K562 (cell line): ENCODE data around the gene MAGI1. TPM values are rescaled to one million over a fixed set of nuclear protein-coding genes. Genes with fewer than 3 reads are reported as not detected.

Source experiments
- ATAC-seq: fragments of 200-7000 bp; cut with Tn5 transposase; 3 replicates; pipeline ENCODE4 v1.9.1; 2020; ENCODE audit warnings: moderate library complexity
- BruUV-seq: library from RNA; stranded (reverse); fragments of 400-500 nt; replicated peaks from 2 replicates; lab custom pipeline; 2021; lab: Mats Ljungman, UMichigan
- CTCF ChIA-PET: fragments of 300-600 bp; formaldehyde crosslinking; extraction: SDS; loops from one replicate; lab custom pipeline; 2021; ENCODE audit warnings: low intra/inter-chr PET ratio; lab: Yijun Ruan, JAX
- POLR2A ChIA-PET: fragments of 300-600, 350-650 bp; sonication (Branson Sonifier 250); formaldehyde crosslinking; extraction: SDS; loops from one replicate; lab custom pipeline; 2021; ENCODE audit warnings: antibody characterized with exemption, inconsistent platforms; lab: Yijun Ruan, JAX
- DNase-seq, 4 experiments: peaks; one replicate each; pipeline versions ENCODE4 v3.0.0 to v3.0.0-alpha.2; 2011 to 2018; ENCODE audit warnings: low spot score in 3 of 4, mixed read lengths in 3 of 4; ENCODE audit errors: extremely low read depth in 1 of 4
- FAIRE-seq: peaks from 2 replicates; lab custom pipeline; 2011; peaks lifted over from hg19 to GRCh38; lab: Jason Lieb, UNC
- H2AFZ ChIP-seq: 2 replicates; pipeline ENCODE4 v1.6.0; 2011; ENCODE audit warnings: low read depth, low read length, control low read depth, inconsistent platforms
- H3K27ac ChIP-seq: fragments of 200-600 bp; 3 replicates; pipeline ENCODE4 v1.8.0; 2011; ENCODE audit warnings: low read depth, mild to moderate bottlenecking, control low read depth, inconsistent platforms, low read length, moderate library complexity, mixed read lengths; ENCODE audit errors: extremely low read depth
- H3K27me3 ChIP-seq, 2 experiments: fragments of 300-600 bp in 1 of 2; 2 replicates in 1 of 2; 3 replicates in 1 of 2; pipeline versions ENCODE4 v1.6.0 to v1.8.0; 2011; ENCODE audit warnings: inconsistent platforms in 2 of 2, low read length in 2 of 2, mild to moderate bottlenecking in 1 of 2, mixed read lengths in 1 of 2, moderate library complexity in 1 of 2; ENCODE audit not compliant: control insufficient read depth in 2 of 2, insufficient read depth in 2 of 2
- H3K36me3 ChIP-seq: fragments of 300-600 bp; 3 replicates; pipeline ENCODE4 v1.8.0; 2011; ENCODE audit warnings: mild to moderate bottlenecking, low read length, inconsistent platforms; ENCODE audit not compliant: control insufficient read depth, insufficient read depth
- H3K4me1 ChIP-seq, 2 experiments: fragments of 200-600 bp in 1 of 2; replicated peaks in 1 of 2; 2 replicates in 1 of 2; 3 replicates in 1 of 2; pipeline versions ENCODE4 v1.5.1 to v1.8.0; 2011; ENCODE audit warnings: inconsistent platforms in 2 of 2, low read length in 2 of 2, mild to moderate bottlenecking in 1 of 2, mixed read lengths in 1 of 2, moderate library complexity in 1 of 2; ENCODE audit not compliant: control insufficient read depth in 2 of 2, insufficient read depth in 2 of 2
- H3K4me2 ChIP-seq: 2 replicates; pipeline ENCODE4 v1.6.1; 2011; ENCODE audit warnings: low read length, control low read depth, inconsistent platforms, mixed read lengths; ENCODE audit not compliant: insufficient read depth
- H3K4me3 ChIP-seq: fragments of 200-600 bp; sonication (generic), shearing (Covaris generic); 2 replicates; pipeline ENCODE4 v1.5.1; 2016; ENCODE audit warnings: control low read depth, inconsistent platforms
- H3K79me2 ChIP-seq: fragments of 200-600 bp; 3 replicates; pipeline ENCODE4 v1.8.0; 2011; ENCODE audit warnings: low read length, inconsistent platforms; ENCODE audit not compliant: control insufficient read depth, insufficient read depth
- H3K9ac ChIP-seq, 2 experiments: 2 replicates each; pipeline versions ENCODE4 v1.6.0 to v1.6.1; 2011; ENCODE audit warnings: low read depth in 2 of 2, low read length in 2 of 2, control low read depth in 1 of 2, inconsistent platforms in 1 of 2, mild to moderate bottlenecking in 1 of 2, mixed read lengths in 1 of 2; ENCODE audit not compliant: insufficient read depth in 1 of 2
- H3K9me1 ChIP-seq: one replicate; pipeline ENCODE4 v1.6.0; 2011; ENCODE audit warnings: inconsistent platforms, mild to moderate bottlenecking, low read length, moderate library complexity; ENCODE audit not compliant: control insufficient read depth, insufficient read depth
- H3K9me3 ChIP-seq: replicated peaks from 2 replicates; pipeline ENCODE4 v1.5.1; 2011; ENCODE audit warnings: low read depth, low read length, inconsistent platforms; ENCODE audit not compliant: control insufficient read depth, insufficient read depth
- H4K20me1 ChIP-seq: replicated peaks from 2 replicates; pipeline ENCODE4 v1.6.1; 2011; ENCODE audit warnings: low read length, inconsistent platforms, mixed read lengths; ENCODE audit not compliant: control insufficient read depth, insufficient read depth
- CHD4 ChIP-seq: fragments of 200-600 bp; sonication (generic); IDR thresholded peaks from 3 replicates; pipeline ENCODE4 v1.6.1; 2012; ENCODE audit warnings: low read depth, mild to moderate bottlenecking, mixed read lengths, low read length, inconsistent platforms; ENCODE audit not compliant: insufficient read depth, insufficient replicate concordance, poor library complexity, severe bottlenecking
- COPS2 ChIP-seq: fragments of 450-650 bp; conservative IDR thresholded peaks from 2 replicates; pipeline ENCODE4 v1.6.1; 2016; ENCODE audit warnings: mild to moderate bottlenecking, moderate library complexity
- FIP1L1 ChIP-seq: fragments of 200-400 bp; formaldehyde crosslinking; IDR thresholded peaks from 2 replicates; pipeline ENCODE4 v1.6.1; 2018; ENCODE audit warnings: mild to moderate bottlenecking, low read depth, low read length; ENCODE audit not compliant: poor library complexity, severe bottlenecking
- FOXJ3 ChIP-seq: sonication (generic); formaldehyde crosslinking; IDR thresholded peaks from 2 replicates; pipeline ENCODE4 v1.4.0; 2020; ENCODE audit warnings: mild to moderate bottlenecking, missing genetic modification reagents
- NCOA1 ChIP-seq: fragments of 450-650 bp; IDR thresholded peaks from 2 replicates; pipeline ENCODE4 v1.6.1; 2016; ENCODE audit warnings: low read depth
- NCOA2 ChIP-seq, 2 experiments: fragments of 450-650 bp; IDR thresholded peaks; 2 replicates each; pipeline ENCODE4 v1.6.1; 2018; ENCODE audit warnings: mild to moderate bottlenecking in 2 of 2, moderate library complexity in 1 of 2; ENCODE audit not compliant: partially characterized antibody in 2 of 2
- NONO ChIP-seq, 2 experiments: fragments of 200-400 bp in 1 of 2; fragments of 450-650 bp in 1 of 2; formaldehyde crosslinking in 1 of 2; IDR thresholded peaks; 2 replicates each; pipeline ENCODE4 v1.6.1; 2017; ENCODE audit warnings: low read depth in 2 of 2, mild to moderate bottlenecking in 2 of 2, moderate library complexity in 2 of 2, low read length in 1 of 2
- PHB ChIP-seq: fragments of 250-450 bp; sonication (Bioruptor Pico); IDR thresholded peaks from 2 replicates; pipeline ENCODE4 v1.5.0; 2021
- RFX5 ChIP-seq: IDR thresholded peaks from 2 replicates; pipeline ENCODE4 v1.6.1; 2011; ENCODE audit warnings: low read depth, mild to moderate bottlenecking, improper control_type of control experiment, low read length
- SMARCC2 ChIP-seq: fragments of 450-650 bp; IDR thresholded peaks from 2 replicates; pipeline ENCODE4 v1.6.1; 2017; ENCODE audit warnings: antibody characterized with exemption, moderate library complexity, mild to moderate bottlenecking, low read depth
- XRCC3 ChIP-seq: fragments of 450-650 bp; IDR thresholded peaks from 2 replicates; pipeline ENCODE4 v1.6.1; 2017; ENCODE audit warnings: mild to moderate bottlenecking, moderate library complexity
- ZNF589 ChIP-seq: fragments of 200-800 bp; sonication (Bioruptor generic); IDR thresholded peaks from 2 replicates; pipeline ENCODE4 v1.6.1; 2016; ENCODE audit warnings: low read depth, missing genetic modification characterization, missing compliant biosample characterization
- ZNF830 ChIP-seq: fragments of 250-450 bp; sonication (Bioruptor Pico); IDR thresholded peaks from 2 replicates; pipeline ENCODE4 v1.5.0; 2021; ENCODE audit warnings: mild to moderate bottlenecking
- WGBS: fragments of 100-300 bp; shearing (Covaris generic); methylation state at CpG from one replicate; pipeline ENCODE4 v1.1.6; 2016; ENCODE audit warnings: low coverage, mixed read lengths; ENCODE audit not compliant: insufficient coverage; ENCODE audit errors: missing lambda C conversion rate; 5-methylcytosine and 5-hydroxymethylcytosine counted together
- in situ Hi-C: fragments of 300-500 bp; cut with MboI; formaldehyde crosslinking; loops from 4 replicates; pipeline ENCODE4 v1.15.0; 2018; ENCODE audit warnings: inconsistent platforms, mixed read lengths
- intact Hi-C: fragments of 100-400 bp; cut with micrococcal nuclease; formaldehyde crosslinking; loops from 2 replicates; pipeline ENCODE4 v1.14.2; 2022
- polyA plus RNA-seq, 8 experiments: library from polyadenylated mRNA; depleted of rRNA in 4 of 8; stranded (reverse) in 5 of 8; unstranded in 3 of 8; fragments of >200 nt; fragmentation: Nextera tagmentation in 2 of 8; fragmentation: Illumina TruSeq in 1 of 8; extraction: Ambion mirVana in 2 of 8; extraction: Trizol in 1 of 8; gene quantifications; 2 replicates each; pipeline versions ENCODE4 v1.2.1 to v1.2.3, GENCODE V29; 2011 to 2014; ENCODE audit warnings: inconsistent platforms in 1 of 8, missing spikeins in 1 of 8
- total RNA-seq, 7 experiments: library from RNA; depleted of rRNA in 6 of 7; stranded (reverse); fragments of >200 nt in 6 of 7; fragmentation: Illumina TruSeq in 2 of 7; extraction: Trizol in 2 of 7; gene quantifications; 2 replicates each; pipeline versions ENCODE4 v1.2.1 to v1.2.3, GENCODE V29; 2011 to 2021; ENCODE audit warnings: low replicate concordance in 1 of 7
- TF ChIP-seq, protein P1 (sequence below): sonication (generic); formaldehyde crosslinking; IDR thresholded peaks from 2 replicates; pipeline ENCODE4 v1.8.0; 2022; ENCODE audit warnings: mild to moderate bottlenecking, missing genetic modification reagents, borderline replicate concordance

Gene MAGI1
- total and polyA plus RNA-seq, 9 of the 15 experiments (the other 6 are each of a cell fraction or from before 2014, with no cell fraction given): 7.8 to 59.4 (median 43.2) TPM

- TF ChIP-seq NONO (IDR thresholded peaks at IDR 0.05; ENCODE audit: low read depth in 2 of 2, low read length in 1 of 2) (no peak), XRCC3 (no peak), FIP1L1 (no peak), NCOA2 (IDR thresholded peaks at IDR 0.05; ENCODE audit: partially characterized antibody in 2 of 2) (no peak)
- TF ChIP-seq, all 486 proteins: peak for 0
These were observed 477.8 kb downstream of the MAGI1 start (continued) for GRCh38 chr3:65560901-65561300.

- Histone ChIP-seq H2AFZ (no peak overlapping the region), H3K27ac (no peak overlapping the region)
- no peak for TF ChIP-seq FOXJ3 (CRISPR knock-in tag)
- no peak for TF ChIP-seq PHB (CRISPR knock-in tag)
- TF ChIP-seq ZNF589 (CRISPR knock-in tag): no peak
- TF ChIP-seq, protein P1, sequence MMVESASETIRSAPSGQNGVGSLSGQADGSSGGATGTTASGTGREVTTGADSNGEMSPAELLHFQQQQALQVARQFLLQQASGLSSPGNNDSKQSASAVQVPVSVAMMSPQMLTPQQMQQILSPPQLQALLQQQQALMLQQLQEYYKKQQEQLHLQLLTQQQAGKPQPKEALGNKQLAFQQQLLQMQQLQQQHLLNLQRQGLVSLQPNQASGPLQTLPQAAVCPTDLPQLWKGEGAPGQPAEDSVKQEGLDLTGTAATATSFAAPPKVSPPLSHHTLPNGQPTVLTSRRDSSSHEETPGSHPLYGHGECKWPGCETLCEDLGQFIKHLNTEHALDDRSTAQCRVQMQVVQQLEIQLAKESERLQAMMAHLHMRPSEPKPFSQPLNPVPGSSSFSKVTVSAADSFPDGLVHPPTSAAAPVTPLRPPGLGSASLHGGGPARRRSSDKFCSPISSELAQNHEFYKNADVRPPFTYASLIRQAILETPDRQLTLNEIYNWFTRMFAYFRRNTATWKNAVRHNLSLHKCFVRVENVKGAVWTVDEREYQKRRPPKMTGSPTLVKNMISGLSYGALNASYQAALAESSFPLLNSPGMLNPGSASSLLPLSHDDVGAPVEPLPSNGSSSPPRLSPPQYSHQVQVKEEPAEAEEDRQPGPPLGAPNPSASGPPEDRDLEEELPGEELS (CRISPR knock-in tag): no peak
- TF ChIP-seq ZNF830 (CRISPR knock-in tag): no peak
- no peak for TF ChIP-seq COPS2
- no peak for TF ChIP-seq SMARCC2
- TF ChIP-seq NCOA1: no peak
- TF ChIP-seq CHD4: no peak
- no peak for TF ChIP-seq RFX5
- TF ChIP-seq, all 486 proteins: peak for 0
- Histone ChIP-seq H4K20me1 (no peaks in the 10 kb centered on the region), H3K9me3 (no peaks in the 10 kb centered on the region), H3K79me2 (peaks cover 81% of the 10 kb centered on the region), H3K4me3 (no peak overlapping the region), H3K4me2 (no peak overlapping the region), H3K9me1 (no peaks in the 10 kb centered on the region), H3K36me3 (no peaks in the 10 kb centered on the region; the same call in 2 of the 3 replicates), H3K4me1 (peaks cover 7 to 35% of the 10 kb centered on the region in 2 experiments; a peak in 4 of 5 replicates), H3K27me3 (no peaks in the 10 kb centered on the region), H3K9ac (no peak overlapping the region)
- ATAC-seq: no peak
- intact Hi-C loops (loop anchor here (10.0 kb wide), 2 partner anchors 55 to 115 kb away; no protein-coding TSS in a partner anchor), in situ Hi-C loops (no loop called here)
- ChIA-PET POLR2A (interaction anchor here (1.4 kb wide), 1 partner anchor 27 kb away, joined by 4 read pairs; no protein-coding TSS in a partner anchor), CTCF (no interaction called here)
- no TSS peak for BruUV-seq
- no peak for FAIRE-seq
- no peak for DNase-seq
- WGBS: 76% methylated on average over 5 of the region's 5 CpGs
These were observed 478.6 kb downstream of the MAGI1 start for GRCh38 chr3:65560133-65560532.
